HFF-Myc (cell line): ENCODE results near the gene CA5B.
"Not testable (repeated sequence)": the region's sequence is repeated elsewhere in the genome, so short reads cannot be mapped to it uniquely, and the experiment has no call there.

ENCODE experiments used
- DNase-seq: peaks from one replicate; pipeline ENCODE4 v3.0.0-alpha.2; 2011; ENCODE audit warnings: low read depth; ENCODE audit errors: extremely low read depth
- H3K4me3 ChIP-seq: replicated peaks from 2 replicates; pipeline ENCODE4 v1.5.1; 2011; ENCODE audit warnings: low read depth, mild to moderate bottlenecking, control low read depth, low read length
- CTCF ChIP-seq: IDR thresholded peaks from 2 replicates; pipeline ENCODE4 v1.5.1; 2012; ENCODE audit warnings: mild to moderate bottlenecking, low read depth, low read length, control low read depth; ENCODE audit errors: missing control alignments

CA5B gene

GRCh38 chrX:15750611-15751154, 12.6 kb downstream of the CA5B start:
- DNase-seq = no peak
- H3K4me3 ChIP-seq = no peak overlapping the region
- no peak for TF ChIP-seq CTCF

DNA sequence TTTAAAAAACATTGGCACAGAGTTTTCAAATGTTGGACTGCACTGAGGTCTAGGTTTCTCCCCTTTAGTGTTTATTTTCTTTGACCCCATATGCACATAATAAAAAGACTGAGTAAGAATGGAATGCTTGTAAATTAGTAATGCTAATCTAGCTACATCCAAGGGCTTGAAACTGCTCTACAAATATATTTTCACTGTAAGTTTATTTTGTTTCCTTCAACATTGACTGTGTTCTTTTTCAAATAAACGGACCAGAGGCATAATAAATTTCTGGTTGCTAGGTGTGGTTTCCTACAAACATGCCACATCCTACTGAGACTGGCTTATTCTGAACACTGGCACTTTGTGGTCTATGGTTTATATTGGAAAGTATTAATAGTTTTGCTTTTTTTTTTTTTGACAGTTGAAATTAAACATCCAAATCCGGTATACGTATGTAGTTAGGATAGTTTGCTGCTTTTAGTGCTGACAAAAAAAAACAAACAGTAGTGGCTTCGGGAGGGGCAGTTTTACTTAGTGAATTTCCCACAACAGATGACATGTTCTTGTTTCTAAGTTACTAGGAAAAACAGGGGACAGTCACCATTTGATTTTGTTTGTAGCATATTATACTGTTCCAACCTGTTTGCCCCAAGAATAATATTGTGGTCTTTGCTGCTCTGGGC, 13.2 kb downstream of the CA5B start:
- no peak overlapping the region for H3K4me3 ChIP-seq
- TF ChIP-seq CTCF = no peak
- DNase-seq = peak; percentile 52

- no peak for TF ChIP-seq CTCF
- H3K4me3 ChIP-seq = no peak overlapping the region
- no peak for DNase-seq
Measured at GRCh38 chrX:15755091-15755490, 17.0 kb downstream of the CA5B start.

- H3K4me3 ChIP-seq = no peak overlapping the region
- no peak for TF ChIP-seq CTCF
- no peak for DNase-seq
Measured at GRCh38 chrX:15758140-15758539, 20.1 kb downstream of the CA5B start.

- H3K4me3 ChIP-seq, DNase-seq: not testable (repeated sequence)
Measured at GRCh38 chrX:15759886-15760285, 21.8 kb downstream of the CA5B start.

DNA sequence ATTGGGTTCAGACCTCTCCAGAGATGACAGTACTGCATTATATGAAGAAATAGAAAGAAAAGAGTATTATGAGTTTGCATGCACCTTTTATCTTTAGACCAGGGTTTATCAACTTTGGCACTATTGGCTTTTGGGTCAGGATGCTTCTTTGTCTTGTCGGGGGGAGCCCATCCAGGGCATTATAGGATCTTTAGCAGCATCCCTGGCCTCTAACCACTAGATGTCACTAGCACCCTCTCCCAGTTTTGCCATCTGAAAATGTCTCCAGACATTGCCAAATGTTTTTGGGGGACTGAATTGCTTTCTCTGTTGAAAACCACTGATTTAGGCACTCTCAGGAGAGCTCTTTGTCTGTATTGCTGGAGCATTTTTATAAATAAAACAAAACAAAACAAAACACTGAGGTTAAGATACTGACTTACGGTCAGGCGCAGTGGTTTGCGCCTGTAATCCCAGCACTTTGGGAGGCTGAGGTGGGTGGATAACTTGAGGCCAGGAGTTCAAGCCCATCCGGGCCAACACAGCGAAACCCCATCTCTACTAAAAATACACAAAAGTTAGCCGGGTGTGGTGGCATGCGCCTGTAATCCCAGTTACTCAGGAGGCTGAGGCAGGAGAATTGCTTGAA, 23.6 kb downstream of the CA5B start:
- peak; percentile 69 for TF ChIP-seq CTCF
- no peak overlapping the region for H3K4me3 ChIP-seq
- DNase-seq = no peak

DNA sequence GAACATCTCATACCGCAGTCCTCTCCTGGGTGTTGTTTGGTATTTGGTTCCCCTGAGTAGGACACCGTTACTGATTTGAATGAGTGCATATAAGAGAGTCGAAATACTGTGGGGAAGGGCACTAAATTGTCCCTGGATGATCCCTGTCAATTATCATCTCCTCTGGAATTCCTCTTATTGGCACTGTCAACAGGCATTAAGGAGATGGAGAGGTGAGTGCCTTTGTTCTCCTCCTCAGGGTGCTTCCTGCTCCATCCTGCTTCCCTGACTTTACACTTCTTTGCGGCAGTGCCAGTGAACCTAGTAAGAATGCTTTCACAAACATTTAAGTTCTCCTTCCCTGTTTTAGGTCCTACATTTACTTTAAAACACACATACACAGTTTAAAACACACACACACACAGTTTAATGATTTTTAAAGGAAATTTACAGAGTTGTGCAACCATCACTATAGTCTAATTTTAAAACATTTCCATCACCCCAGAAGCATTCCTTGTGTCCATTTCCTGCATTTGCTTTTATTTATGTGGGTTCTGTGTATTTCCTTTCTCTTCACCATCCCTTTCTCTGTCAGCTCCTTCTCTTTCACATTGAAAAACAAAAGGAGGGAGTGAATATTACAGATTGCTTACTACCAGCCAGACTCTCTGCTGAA, 31.4 kb downstream of the CA5B start:
- no peak overlapping the region for H3K4me3 ChIP-seq
- no peak for TF ChIP-seq CTCF
- DNase-seq = no peak
